Lower lobe of right lung (tissue), 2 donors: ENCODE data around the gene TRAPPC10. TPM values are rescaled to one million over a fixed set of nuclear protein-coding genes. Genes with fewer than 3 reads are reported as not detected.

ENCODE experiments used
- ATAC-seq, 2 donors: fragments of 200-7000 bp; cut with Tn5 transposase; one replicate each; pipeline ENCODE4 v1.9.1; 2020 to 2022; ENCODE audit warnings: mild to moderate bottlenecking in 2 of 2, moderate library complexity in 2 of 2
- DNase-seq: peaks from one replicate; pipeline ENCODE4 v3.0.0-alpha.2; 2020
- H3K27ac ChIP-seq: fragments of 200-600 bp; one replicate; pipeline ENCODE4 v1.8.0; 2022
- H3K27me3 ChIP-seq: fragments of 200-600 bp; one replicate; pipeline ENCODE4 v1.8.0; 2022; ENCODE audit warnings: low read depth
- H3K36me3 ChIP-seq: fragments of 200-600 bp; one replicate; pipeline ENCODE4 v1.8.0; 2022; ENCODE audit warnings: mild to moderate bottlenecking
- H3K4me1 ChIP-seq: fragments of 200-600 bp; one replicate; pipeline ENCODE4 v1.8.0; 2022
- H3K4me3 ChIP-seq: fragments of 200-600 bp; one replicate; pipeline ENCODE4 v1.8.0; 2022; ENCODE audit warnings: mild to moderate bottlenecking
- H3K9me3 ChIP-seq: fragments of 200-600 bp; one replicate; pipeline ENCODE4 v1.8.0; 2022
- CTCF ChIP-seq: fragments of 200-600 bp; IDR thresholded peaks from one replicate; pipeline ENCODE4 v1.8.0; 2022; ENCODE audit warnings: antibody characterized with exemption, mild to moderate bottlenecking
- intact Hi-C: fragments of 100-400 bp; cut with DNase I; formaldehyde crosslinking; loops from one replicate; pipeline ENCODE4 v1.11.0; 2022
- total RNA-seq: library from RNA; stranded (reverse); fragmentation: NEBNext Ultra II Directional; extraction: Animal tissue kit (Norgen Biotek cat#: 25700); gene quantifications from one replicate; pipeline ENCODE4 v1.2.1, GENCODE V29; 2021
- donor health status: DM: no; HTN: yes; CAD: no; lungs with severe emphysema.

The TRAPPC10 gene
- total RNA-seq, 1 donor from 2014 or later = 47.4 TPM

GRCh38 chr21:44066116-44066515, 54.0 kb downstream of the TRAPPC10 start:
- TF ChIP-seq CTCF = no peak
- Histone ChIP-seq H3K4me1 (no peaks in the 10 kb centered on the region), H3K36me3 (peaks cover 81% of the 10 kb centered on the region), H3K9me3 (no peaks in the 10 kb centered on the region), H3K4me3 (no peak overlapping the region), H3K27ac (no peak overlapping the region), H3K27me3 (no peaks in the 10 kb centered on the region)
- ATAC-seq (no peak), DNase-seq (no peak)
- intact Hi-C loops = no loop called here

DNA sequence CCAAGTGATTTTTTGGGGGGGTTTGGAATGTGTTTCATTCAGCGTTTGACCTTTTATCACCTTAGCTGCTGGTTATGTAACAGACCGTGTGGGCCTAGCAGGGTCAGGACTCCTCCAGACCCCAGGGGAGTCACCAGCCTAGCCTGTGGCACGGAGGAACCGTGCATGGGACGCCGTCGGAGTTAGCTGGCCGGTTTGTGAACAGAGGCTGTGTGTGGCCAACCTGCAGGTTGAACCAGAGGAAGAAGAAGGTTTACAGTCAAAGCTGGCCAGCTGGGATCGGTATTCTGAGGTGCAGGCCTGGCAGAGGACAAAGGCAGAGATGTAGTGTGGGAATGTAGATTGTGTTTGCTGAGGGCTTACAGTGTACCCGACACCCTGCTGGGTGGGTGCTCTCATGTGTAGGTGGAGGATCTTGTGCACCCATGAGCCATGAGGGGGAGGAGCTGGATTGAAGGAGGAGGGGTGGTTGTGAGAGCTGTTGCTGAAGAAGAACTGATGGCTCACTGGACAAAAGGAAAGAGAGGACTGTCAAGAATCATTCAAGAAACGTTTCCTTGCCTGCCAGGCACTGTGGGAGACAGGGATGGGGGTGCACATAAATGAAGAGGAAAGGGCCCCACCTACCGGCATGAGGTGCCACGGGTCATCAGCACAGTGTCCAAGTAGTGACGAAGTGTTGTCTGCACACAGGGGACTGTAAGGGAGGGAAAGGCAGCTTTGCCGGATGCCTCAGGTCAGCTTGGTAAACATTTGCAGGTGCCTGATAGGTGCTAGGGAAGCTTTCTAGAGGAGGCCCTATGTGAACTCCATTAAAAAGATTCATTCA, 55.1 kb downstream of the TRAPPC10 start:
- ATAC-seq = peak; percentile 32 to 37
- intact Hi-C loops = no loop called here
- no peak for TF ChIP-seq CTCF
- Histone ChIP-seq H3K9me3 (no peaks in the 10 kb centered on the region), H3K4me1 (no peaks in the 10 kb centered on the region), H3K4me3 (no peak overlapping the region), H3K27ac (no peak overlapping the region), H3K36me3 (peaks cover 87% of the 10 kb centered on the region), H3K27me3 (no peaks in the 10 kb centered on the region)
- DNase-seq = no peak

DNA sequence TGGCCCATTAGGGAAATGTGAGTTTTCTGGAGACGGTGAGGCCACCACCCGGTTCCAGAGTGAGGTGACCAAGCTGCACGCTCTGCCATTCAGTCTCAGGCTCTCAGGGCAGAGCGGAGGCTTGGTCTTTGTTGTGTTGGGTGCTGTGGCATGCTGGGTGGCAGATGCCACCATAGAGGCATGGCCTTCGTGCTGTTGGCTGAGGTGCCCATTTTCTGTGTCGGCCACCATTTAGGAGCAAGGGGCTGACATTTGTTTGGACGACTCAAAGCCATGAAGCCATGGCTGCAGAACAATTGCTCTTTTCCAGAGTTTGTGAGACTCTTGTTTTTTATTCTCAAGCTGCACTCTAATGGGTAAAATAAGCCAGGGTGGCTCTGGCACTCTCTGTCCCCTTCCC, 58.3 kb downstream of the TRAPPC10 start:
- no peak overlapping the region for H3K4me3 ChIP-seq
- no peak for TF ChIP-seq CTCF
- H3K9me3 ChIP-seq = no peaks in the 10 kb centered on the region
- H3K36me3 ChIP-seq = peaks cover 86% of the 10 kb centered on the region
- H3K27ac ChIP-seq = no peak overlapping the region
- H3K4me1 ChIP-seq = no peaks in the 10 kb centered on the region
- no peaks in the 10 kb centered on the region for H3K27me3 ChIP-seq
- DNase-seq (no peak), ATAC-seq (no peak)
- intact Hi-C loops = no loop called here

DNA sequence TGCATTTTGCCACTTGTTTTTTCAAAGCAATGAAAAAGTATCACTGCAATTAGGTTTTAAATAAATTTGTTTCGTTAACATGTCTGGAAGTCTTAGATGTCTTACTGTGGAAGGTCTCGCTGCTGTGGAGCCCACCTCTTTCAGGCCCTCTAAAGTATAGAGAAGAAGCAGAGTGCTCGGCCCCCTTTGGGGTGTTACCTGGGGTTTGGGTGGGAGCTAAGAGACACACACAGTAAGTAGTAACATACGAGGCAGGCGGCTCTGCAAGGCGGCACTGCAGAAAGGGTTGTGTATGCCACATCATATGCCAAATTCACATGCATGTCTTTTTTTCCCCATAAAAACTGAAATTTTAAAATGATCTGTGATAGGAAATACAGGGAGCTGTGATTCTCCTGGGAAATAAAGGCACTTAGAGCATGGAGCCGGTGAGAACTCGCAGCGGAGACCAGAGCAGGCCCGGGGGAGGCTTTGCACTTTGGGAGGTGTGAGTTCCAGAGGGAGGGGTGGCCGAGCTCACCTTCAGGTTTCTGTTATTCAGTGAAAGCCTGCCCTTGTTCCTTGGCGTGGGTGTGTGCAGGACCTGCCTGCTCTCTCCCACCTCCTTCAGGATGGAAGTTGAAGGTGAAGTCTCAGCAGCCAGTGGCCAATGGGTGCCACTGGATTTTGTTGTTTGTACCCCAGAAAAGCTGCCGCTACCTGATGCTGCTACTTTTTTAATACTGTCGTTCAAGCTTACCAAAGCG, 59.4 kb downstream of the TRAPPC10 start:
- no peaks in the 10 kb centered on the region for H3K9me3 ChIP-seq
- DNase-seq (no peak), ATAC-seq (no peak)
- H3K4me1 ChIP-seq = no peaks in the 10 kb centered on the region
- H3K27me3 ChIP-seq = no peaks in the 10 kb centered on the region
- no peak overlapping the region for H3K4me3 ChIP-seq
- no peak overlapping the region for H3K27ac ChIP-seq
- intact Hi-C loops = no loop called here
- peaks cover 93% of the 10 kb centered on the region for H3K36me3 ChIP-seq
- TF ChIP-seq CTCF = no peak

GRCh38 chr21:44072111-44072510, 60.0 kb downstream of the TRAPPC10 start:
- H3K27ac ChIP-seq = no peak overlapping the region
- H3K4me1 ChIP-seq = no peaks in the 10 kb centered on the region
- intact Hi-C loops = no loop called here
- DNase-seq (no peak), ATAC-seq (no peak)
- H3K9me3 ChIP-seq = no peaks in the 10 kb centered on the region
- H3K36me3 ChIP-seq = peaks cover 93% of the 10 kb centered on the region
- H3K27me3 ChIP-seq = no peaks in the 10 kb centered on the region
- no peak for TF ChIP-seq CTCF
- H3K4me3 ChIP-seq = no peak overlapping the region
